Stimulated activated memory B cell treated with anti-CD40 and anti-IgM and Interleukin-4, amounts not matched to agents 10 μg/mL and 1 μg/mL and 100 μg/mL, for 72 hours (primary cell): ENCODE data around the gene SFTA2.

Experiments
- ATAC-seq: fragments of 150-1000 bp; cut with Tn5 transposase; 2 replicates; pipeline ENCODE4 v1.10.0; 2021
- H3K27ac Mint-ChIP-seq: one replicate; pipeline ENCODE4 v1.8.0; 2022; ENCODE audit warnings: mild to moderate bottlenecking, mixed read lengths
- H3K27me3 Mint-ChIP-seq: one replicate; pipeline ENCODE4 v1.8.0; 2022; ENCODE audit warnings: mixed read lengths
- H3K36me3 Mint-ChIP-seq: one replicate; pipeline ENCODE4 v1.8.0; 2022; ENCODE audit warnings: mixed read lengths
- H3K4me1 Mint-ChIP-seq: one replicate; pipeline ENCODE4 v1.8.0; 2022; ENCODE audit warnings: mixed read lengths
- H3K4me3 Mint-ChIP-seq: one replicate; pipeline ENCODE4 v1.8.0; 2022; ENCODE audit warnings: mild to moderate bottlenecking, moderate library complexity, mixed read lengths
- H3K9me3 Mint-ChIP-seq: one replicate; pipeline ENCODE4 v1.8.0; 2022; ENCODE audit warnings: mixed read lengths

The SFTA2 gene

DNA sequence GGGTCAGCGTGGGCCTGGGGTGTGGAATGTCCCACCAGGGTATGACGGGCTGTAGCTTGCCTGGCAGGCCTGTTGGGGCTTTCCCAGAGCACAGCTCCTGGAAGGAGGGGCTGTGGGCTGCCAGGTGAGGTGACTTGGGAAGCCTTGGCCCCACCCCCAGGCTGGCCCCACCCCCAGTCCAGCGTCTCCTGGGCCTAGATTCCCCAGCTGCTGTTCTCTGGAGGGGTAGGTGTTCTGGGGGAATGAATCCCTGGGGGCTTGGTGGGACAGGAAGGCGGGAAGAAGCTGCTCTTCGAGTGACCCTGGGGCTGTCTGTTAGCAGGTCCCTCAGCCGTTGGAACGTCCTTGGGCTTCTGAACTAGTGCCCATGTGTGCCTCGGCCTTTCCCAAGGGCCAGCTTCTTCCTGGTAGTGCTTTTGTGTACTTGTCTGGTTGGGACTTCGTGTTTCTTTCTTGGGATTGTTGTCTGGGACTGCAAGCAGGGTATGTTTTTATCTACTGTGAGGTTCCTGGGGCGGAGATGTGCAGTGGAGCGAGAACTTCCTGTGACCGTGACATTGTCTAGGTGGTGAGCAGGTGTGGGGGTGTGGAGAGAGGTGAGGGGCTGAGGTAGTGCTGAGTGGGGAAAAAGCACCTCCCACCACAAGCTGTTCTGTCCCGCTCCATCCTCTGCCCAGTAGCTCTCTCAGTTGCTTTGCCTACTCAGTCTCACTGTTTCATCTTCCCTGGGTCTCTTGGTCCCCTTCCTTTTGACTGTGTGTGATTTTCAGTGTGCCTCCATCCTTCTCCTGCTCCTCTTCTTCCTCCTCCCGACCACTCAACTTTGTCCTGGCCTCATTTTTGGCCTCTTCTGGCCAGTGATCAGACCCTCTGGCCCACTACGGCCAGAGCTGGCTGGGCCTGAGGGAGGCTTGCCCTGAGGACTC lies 48.9 kb downstream of the SFTA2 start:
- H3K9me3 Mint-ChIP-seq, result no peaks in the 10 kb centered on the region
- peak; percentile 81 for ATAC-seq
- peak overlapping the region; percentile 87 for H3K27ac Mint-ChIP-seq
- peak overlapping the region; percentile 77 for H3K4me3 Mint-ChIP-seq
- no peaks in the 10 kb centered on the region for H3K36me3 Mint-ChIP-seq
- H3K27me3 Mint-ChIP-seq, result no peaks in the 10 kb centered on the region
- peaks cover 69% of the 10 kb centered on the region for H3K4me1 Mint-ChIP-seq

- peaks cover 72% of the 10 kb centered on the region for H3K4me1 Mint-ChIP-seq
Measured at GRCh38 chr6:30882204-30882758, 49.7 kb downstream of the SFTA2 start.

GRCh38 chr6:30881392-30882203 lies 50.4 kb downstream of the SFTA2 start:
- Mint-ChIP-seq H3K4me1 (peaks cover 71% of the 10 kb centered on the region), H3K4me3 (no peak overlapping the region), H3K27me3 (no peaks in the 10 kb centered on the region), H3K27ac (peak overlapping the region; percentile 87), H3K36me3 (no peaks in the 10 kb centered on the region), H3K9me3 (no peaks in the 10 kb centered on the region)
- ATAC-seq, result no peak

More at GRCh38 chr6:30882204-30882758, 49.7 kb downstream of the SFTA2 start:
- ATAC-seq, result no peak
- H3K27ac Mint-ChIP-seq, result peak overlapping the region; percentile 87
- H3K27me3 Mint-ChIP-seq, result no peaks in the 10 kb centered on the region
- H3K4me3 Mint-ChIP-seq, result no peak overlapping the region
- no peaks in the 10 kb centered on the region for H3K36me3 Mint-ChIP-seq
- no peaks in the 10 kb centered on the region for H3K9me3 Mint-ChIP-seq
